GM12801 (cell line): Measurements from ENCODE around the gene CMSS1.

Experiments used
- TF ChIP-seq, protein P1 (sequence below): IDR thresholded peaks from one replicate; pipeline ENCODE4 v1.5.1; 2011; ENCODE audit warnings: control low read depth; ENCODE audit not compliant: insufficient read length; ENCODE audit errors: extremely low read depth

Gene CMSS1

DNA sequence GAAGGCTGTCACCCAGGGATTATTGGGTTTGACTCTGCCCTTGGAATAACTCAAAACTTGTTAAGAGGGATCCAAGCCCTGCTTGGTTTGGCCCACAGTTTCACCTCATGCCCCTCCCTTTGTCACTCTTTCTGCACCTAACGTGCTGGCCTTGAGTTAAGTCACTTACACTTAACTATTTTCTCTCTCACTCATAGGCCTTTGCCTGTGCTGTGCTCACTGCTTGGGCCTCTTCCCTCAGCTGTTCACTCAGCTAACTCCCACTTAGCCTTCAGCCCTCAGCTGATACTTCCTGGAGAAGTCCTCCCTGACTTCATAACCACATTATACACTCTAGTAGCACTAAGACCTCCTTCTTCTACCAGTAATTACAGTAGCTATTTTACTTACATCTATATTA lies 133.3 kb downstream of the CMSS1 start:
- TF ChIP-seq, protein P1, sequence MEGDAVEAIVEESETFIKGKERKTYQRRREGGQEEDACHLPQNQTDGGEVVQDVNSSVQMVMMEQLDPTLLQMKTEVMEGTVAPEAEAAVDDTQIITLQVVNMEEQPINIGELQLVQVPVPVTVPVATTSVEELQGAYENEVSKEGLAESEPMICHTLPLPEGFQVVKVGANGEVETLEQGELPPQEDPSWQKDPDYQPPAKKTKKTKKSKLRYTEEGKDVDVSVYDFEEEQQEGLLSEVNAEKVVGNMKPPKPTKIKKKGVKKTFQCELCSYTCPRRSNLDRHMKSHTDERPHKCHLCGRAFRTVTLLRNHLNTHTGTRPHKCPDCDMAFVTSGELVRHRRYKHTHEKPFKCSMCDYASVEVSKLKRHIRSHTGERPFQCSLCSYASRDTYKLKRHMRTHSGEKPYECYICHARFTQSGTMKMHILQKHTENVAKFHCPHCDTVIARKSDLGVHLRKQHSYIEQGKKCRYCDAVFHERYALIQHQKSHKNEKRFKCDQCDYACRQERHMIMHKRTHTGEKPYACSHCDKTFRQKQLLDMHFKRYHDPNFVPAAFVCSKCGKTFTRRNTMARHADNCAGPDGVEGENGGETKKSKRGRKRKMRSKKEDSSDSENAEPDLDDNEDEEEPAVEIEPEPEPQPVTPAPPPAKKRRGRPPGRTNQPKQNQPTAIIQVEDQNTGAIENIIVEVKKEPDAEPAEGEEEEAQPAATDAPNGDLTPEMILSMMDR, result no peak

DNA sequence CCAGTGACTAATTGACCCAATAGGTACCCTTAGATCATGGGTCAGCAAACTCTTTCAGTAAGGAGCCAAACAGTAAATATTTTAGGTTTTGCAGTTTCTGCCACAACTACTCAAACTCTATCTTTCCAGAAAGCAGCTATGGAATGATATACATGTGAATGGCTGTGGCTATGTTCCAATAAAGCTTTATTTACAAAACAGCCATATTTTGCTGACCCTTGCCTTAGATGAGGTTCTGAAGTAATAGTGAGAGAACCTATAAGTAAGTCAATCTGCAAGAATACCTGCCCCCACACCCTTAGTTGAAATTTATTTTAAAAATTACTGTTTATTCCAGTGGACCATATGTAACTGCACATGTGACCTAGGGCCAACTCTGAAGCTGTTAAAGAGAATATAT lies 134.0 kb downstream of the CMSS1 start:
- TF ChIP-seq, protein P1, result no peak

DNA sequence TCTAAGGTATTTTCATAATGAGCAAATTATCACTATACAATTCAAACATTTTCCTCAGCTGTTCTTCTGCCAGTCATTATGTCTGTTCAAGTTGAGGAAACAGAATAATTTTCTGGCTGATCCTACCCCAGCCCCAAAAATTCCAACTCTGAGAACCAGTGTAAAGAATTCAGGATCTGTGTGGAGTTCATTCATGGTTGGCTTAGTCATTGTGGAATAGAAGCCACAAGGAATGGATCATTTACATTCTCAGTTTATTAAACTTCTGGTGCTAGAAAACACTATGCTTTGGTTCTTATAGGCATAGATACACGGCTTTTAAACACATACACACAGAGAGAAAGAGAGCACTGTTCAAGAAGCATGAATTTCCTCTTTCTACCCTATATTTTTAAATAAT lies 134.6 kb downstream of the CMSS1 start:
- TF ChIP-seq, protein P1, result no peak

DNA sequence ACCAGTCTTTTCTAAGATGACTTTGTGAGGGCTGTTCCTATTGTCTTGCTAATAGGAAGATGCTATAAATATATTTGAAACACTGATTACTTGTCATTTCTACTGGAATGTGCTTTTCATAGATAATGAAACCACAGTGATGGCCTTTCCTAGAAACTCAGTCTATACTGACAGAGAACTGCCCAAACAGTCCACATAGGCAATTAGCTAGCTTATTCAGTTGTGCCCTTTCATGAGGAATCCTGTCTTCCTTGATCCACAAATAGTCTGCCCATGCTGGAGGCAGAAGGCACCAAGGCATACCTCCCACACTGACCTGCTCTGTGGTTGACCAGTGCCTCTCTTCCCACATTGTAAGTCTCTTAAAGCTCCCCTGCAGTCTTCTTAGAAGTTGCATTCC lies 135.9 kb downstream of the CMSS1 start:
- TF ChIP-seq, protein P1, result no peak

DNA sequence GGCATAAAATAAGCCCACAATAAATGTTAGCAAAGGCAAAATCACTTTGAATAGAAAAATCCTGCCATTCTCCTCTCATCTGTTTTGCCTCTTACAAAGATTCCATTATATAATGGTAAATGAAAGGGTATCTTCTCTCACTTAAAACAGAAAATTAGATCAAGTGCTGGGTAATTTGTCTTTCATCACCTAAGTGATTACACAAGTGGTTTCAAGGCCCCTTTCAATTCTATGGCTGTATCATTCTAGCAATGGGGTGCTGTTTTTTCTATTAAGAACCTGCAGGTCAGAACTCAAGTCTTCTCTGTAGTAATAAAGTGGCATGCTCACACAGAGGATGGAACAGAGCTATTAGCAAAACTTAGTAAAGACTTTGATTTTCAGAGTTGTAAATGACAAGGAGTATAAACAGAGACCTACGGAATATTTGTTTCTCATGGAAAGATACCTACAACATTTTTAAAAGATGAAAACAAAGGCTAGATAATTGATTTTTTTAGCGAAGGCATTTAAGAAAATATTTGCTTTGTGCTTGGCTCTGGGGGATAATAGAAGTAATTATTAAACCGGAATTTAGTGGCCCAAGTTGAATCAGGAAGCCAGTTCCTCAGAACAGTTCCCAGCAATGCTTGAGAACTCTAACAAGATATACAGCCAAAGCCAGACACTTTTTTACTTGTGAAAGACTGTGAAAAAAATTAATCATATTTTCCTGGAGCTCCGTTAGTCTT lies 137.4 kb downstream of the CMSS1 start:
- TF ChIP-seq, protein P1, result no peak

DNA sequence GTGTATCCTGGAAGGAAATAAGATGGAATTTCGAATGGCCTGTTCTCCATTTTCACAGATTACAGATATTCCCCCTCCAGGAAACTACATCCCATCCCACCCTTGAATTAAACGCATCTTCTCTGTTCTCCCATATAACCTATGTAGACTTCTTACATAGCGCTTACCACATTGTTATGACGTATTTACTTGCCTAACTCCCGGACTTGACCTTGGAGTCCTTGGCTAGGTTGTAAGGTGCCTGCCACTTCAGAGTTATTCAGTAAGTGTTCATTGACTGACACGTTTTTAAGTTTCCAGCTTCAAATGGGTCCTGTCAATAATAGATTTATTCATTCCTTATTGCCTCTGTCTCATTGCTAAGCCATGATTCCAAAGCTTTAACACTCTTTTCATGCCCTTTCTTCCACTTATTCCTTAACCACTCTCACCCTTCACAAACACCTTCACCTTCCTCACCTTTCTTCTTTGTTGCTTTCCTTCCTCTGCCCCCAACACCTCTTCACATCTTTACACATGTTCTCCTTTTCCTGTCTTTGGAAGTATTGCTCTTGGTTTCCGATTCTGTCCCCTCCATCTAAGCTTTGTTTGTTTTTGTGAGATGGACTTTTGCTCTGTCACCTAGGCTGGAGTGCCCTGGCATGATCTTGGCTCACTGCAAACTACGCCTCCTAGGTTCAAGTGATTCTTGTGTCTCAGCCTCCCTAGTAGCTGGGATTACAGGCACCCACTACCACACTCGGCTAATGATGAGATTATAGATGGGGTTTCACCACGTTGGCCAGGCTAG lies 138.3 kb downstream of the CMSS1 start:
- TF ChIP-seq, protein P1, result no peak

DNA sequence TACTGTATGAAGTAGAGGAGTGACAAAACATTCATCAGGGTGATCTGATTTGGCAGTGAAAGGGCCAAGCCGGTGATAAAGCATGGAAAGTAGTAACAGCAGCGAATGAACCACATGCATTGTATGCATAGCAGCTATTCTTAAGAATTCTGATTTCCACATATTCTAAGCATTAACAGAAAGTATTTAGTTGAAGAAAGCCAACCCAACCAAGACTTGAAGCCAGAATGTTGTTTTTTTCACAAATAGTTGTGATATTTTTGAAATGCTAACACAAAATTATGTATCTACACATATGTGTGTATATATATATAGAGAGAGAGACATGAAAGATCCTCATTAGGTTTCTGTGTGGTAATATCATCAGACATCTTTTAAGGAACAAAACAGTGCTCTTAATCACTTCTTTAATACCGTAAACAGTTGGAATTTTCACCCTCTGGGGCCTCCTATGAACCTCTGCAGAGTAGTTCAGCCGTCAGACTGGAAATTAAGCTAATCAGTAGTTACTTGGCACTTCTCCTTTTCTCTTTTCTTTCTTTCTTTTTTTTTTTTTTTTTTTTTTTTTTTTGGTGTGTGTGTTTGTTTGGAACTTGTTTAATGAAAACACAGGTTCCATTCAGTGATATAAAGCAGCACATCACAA lies 139.6 kb downstream of the CMSS1 start:
- TF ChIP-seq, protein P1, result no peak
